ENCODE data around the gene POPDC2. TPM values are rescaled to one million over a fixed set of nuclear protein-coding genes. Genes with fewer than 3 reads are reported as not detected.
A peak's percentile ranks its signal among the peaks of the same experiment; 100 is the strongest.

POPDC2 gene
- total and polyA plus RNA-seq, 10 of the 15 experiments (the other 5 are each of a cell fraction or from before 2014, with no cell fraction given): 1.8 to 12.7 (median 3.5) TPM

- peak; percentile 88 to 96 (median 91); a peak in 5 of 6 replicates for TF ChIP-seq CTCF (IDR thresholded peaks at IDR 0.05 in 2 of 3, conservative IDR thresholded peaks at IDR 0.05 in 1 of 3; ENCODE audit: control insufficient read depth in 2 of 3, extremely low read depth in 1 of 3, insufficient read depth in 1 of 3, low read depth in 3 of 3, low read length in 3 of 3)
- peak; percentile 66 for TF ChIP-seq BACH1 (IDR thresholded peaks at IDR 0.05; ENCODE audit: borderline replicate concordance)
- TF ChIP-seq ATF7 (IDR thresholded peaks at IDR 0.05; ENCODE audit: low read depth): peak; percentile 63
- TF ChIP-seq TCF7 (IDR thresholded peaks at IDR 0.05; ENCODE audit: borderline replicate concordance): no peak
- TF ChIP-seq MEF2B (IDR thresholded peaks at IDR 0.05; ENCODE audit: partially characterized antibody, poor library complexity, severe bottlenecking): peak; percentile 54
- TF ChIP-seq SMAD1 (IDR thresholded peaks at IDR 0.05; ENCODE audit: low read depth, partially characterized antibody): no peak
- peak; percentile 81; the same call in 1 of the 2 replicates for TF ChIP-seq NBN (IDR thresholded peaks at IDR 0.05)
- TF ChIP-seq TCF12 (IDR thresholded peaks at IDR 0.05; ENCODE audit: low read depth, low read length): no peak
- TF ChIP-seq POLR2AphosphoS5 (IDR thresholded peaks at IDR 0.05; ENCODE audit: low read length): peak; percentile 17; the same call in 1 of the 2 replicates
- TF ChIP-seq GABPA (IDR thresholded peaks at IDR 0.05; ENCODE audit: low read depth): no peak
- TF ChIP-seq RCOR1 (conservative IDR thresholded peaks at IDR 0.05; ENCODE audit: low read depth, low read length): no peak
- no peak for TF ChIP-seq TCF3 (IDR thresholded peaks at IDR 0.05; ENCODE audit: borderline replicate concordance, insufficient read depth, low read depth, low read length)
- TF ChIP-seq TBL1XR1 (IDR thresholded peaks at IDR 0.05; ENCODE audit: low read depth, low read length): 0 out of 2 replicates have a peak, but pooled peaks have one; percentile 57
- no peak for TF ChIP-seq STAT1 (conservative IDR thresholded peaks at IDR 0.05)
- no peak for TF ChIP-seq STAT3 (IDR thresholded peaks at IDR 0.05; ENCODE audit: low read depth, low read length)
- TF ChIP-seq NRF1 (conservative IDR thresholded peaks at IDR 0.05; ENCODE audit: low read depth, low read length): no peak
- no peak for TF ChIP-seq NFXL1 (IDR thresholded peaks at IDR 0.05; ENCODE audit: borderline replicate concordance)
- peak; percentile 80 for TF ChIP-seq RELA (IDR thresholded peaks at IDR 0.05; ENCODE audit: borderline replicate concordance, partially characterized antibody)
- TF ChIP-seq YY1 (IDR thresholded peaks at IDR 0.05; ENCODE audit: low read depth, low read length): no peak
- TF ChIP-seq PAX5 (IDR thresholded peaks at IDR 0.05; ENCODE audit: borderline replicate concordance, low read depth, low read length): 0 out of 2 replicates have a peak, but pooled peaks have one; percentile 20
- peak; percentile 65; the same call in 1 of the 2 replicates for TF ChIP-seq CHD2 (IDR thresholded peaks at IDR 0.05; ENCODE audit: borderline replicate concordance, low read depth, low read length)
- TF ChIP-seq, protein P1, sequence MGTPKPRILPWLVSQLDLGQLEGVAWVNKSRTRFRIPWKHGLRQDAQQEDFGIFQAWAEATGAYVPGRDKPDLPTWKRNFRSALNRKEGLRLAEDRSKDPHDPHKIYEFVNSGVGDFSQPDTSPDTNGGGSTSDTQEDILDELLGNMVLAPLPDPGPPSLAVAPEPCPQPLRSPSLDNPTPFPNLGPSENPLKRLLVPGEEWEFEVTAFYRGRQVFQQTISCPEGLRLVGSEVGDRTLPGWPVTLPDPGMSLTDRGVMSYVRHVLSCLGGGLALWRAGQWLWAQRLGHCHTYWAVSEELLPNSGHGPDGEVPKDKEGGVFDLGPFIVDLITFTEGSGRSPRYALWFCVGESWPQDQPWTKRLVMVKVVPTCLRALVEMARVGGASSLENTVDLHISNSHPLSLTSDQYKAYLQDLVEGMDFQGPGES (IDR thresholded peaks at IDR 0.05): no peak
- TF ChIP-seq BCL3 (IDR thresholded peaks at IDR 0.05; ENCODE audit: borderline replicate concordance, insufficient read depth, low read depth, low read length, poor library complexity, severe bottlenecking): no peak
- no peak for TF ChIP-seq KDM1A (IDR thresholded peaks at IDR 0.05; ENCODE audit: borderline replicate concordance)
- TF ChIP-seq, protein P2, sequence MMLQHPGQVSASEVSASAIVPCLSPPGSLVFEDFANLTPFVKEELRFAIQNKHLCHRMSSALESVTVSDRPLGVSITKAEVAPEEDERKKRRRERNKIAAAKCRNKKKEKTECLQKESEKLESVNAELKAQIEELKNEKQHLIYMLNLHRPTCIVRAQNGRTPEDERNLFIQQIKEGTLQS (IDR thresholded peaks at IDR 0.05; ENCODE audit: borderline replicate concordance, extremely low read depth, low read depth, low read length): no peak
- no peak; the same call in 1 of the 2 replicates for TF ChIP-seq RB1 (IDR thresholded peaks at IDR 0.05; ENCODE audit: borderline replicate concordance)
- TF ChIP-seq, protein P3, sequence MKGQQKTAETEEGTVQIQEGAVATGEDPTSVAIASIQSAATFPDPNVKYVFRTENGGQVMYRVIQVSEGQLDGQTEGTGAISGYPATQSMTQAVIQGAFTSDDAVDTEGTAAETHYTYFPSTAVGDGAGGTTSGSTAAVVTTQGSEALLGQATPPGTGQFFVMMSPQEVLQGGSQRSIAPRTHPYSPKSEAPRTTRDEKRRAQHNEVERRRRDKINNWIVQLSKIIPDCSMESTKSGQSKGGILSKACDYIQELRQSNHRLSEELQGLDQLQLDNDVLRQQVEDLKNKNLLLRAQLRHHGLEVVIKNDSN (IDR thresholded peaks at IDR 0.05; ENCODE audit: borderline replicate concordance, extremely low read length, insufficient read depth, low read depth, low read length): no peak
These were observed 59.7 kb downstream of the POPDC2 start (continued) for GRCh38 chr3:119600732-119601131.
